Ishikawa (cell line): ENCODE data around the gene CMYA5.

Source experiments
- EP300 ChIP-seq: IDR thresholded peaks from 2 replicates; pipeline ENCODE4 v1.6.1; 2012; ENCODE audit warnings: borderline replicate concordance
- FOXM1 ChIP-seq: IDR thresholded peaks from 2 replicates; pipeline ENCODE4 v1.6.1; 2012; ENCODE audit warnings: low read depth, borderline replicate concordance
- NFIC ChIP-seq: IDR thresholded peaks from 2 replicates; pipeline ENCODE4 v1.6.1; 2012
- RAD21 ChIP-seq: IDR thresholded peaks from 2 replicates; pipeline ENCODE4 v1.6.1; 2012; ENCODE audit warnings: low read depth

DNA sequence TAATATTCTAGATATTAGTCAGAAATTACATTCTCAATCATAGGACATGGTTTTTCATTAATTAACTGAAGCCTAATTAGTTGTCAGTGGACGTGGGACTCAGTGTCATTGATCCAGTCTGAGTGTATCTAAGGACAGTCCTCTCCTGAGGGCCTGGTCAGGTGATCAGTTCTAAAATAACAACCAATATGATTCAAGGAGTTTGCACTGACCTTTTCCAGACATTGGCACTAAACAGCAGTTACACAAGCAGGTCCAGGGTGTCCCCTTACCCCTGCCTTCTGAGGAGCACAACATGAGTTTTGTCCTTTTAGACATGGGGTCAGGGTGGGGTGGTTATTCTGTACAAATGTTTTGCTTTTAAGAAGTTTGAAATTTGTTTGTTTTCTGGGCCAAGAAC, 97.8 kb downstream of the CMYA5 start:
- no peak for TF ChIP-seq FOXM1
- TF ChIP-seq NFIC = no peak
- TF ChIP-seq EP300 = no peak
- no peak for TF ChIP-seq RAD21
